Esophagus (tissue), 2 donors: Measurements from ENCODE around the gene ABCB8. TPM values are rescaled to one million over a fixed set of nuclear protein-coding genes. Genes with fewer than 3 reads are reported as not detected.

Experiments
- H3K27ac ChIP-seq, 2 donors: one replicate each; pipeline ENCODE4 v1.5.1; 2013; ENCODE audit warnings: low read depth in 2 of 2, mild to moderate bottlenecking in 2 of 2, inconsistent platforms in 1 of 2, low read length in 1 of 2, moderate library complexity in 1 of 2
- H3K27me3 ChIP-seq, 2 donors: one replicate each; pipeline ENCODE4 v1.6.1; 2013; ENCODE audit warnings: low read length in 2 of 2, control low read depth in 1 of 2, mild to moderate bottlenecking in 1 of 2; ENCODE audit not compliant: insufficient read depth in 2 of 2, control insufficient read depth in 1 of 2
- H3K36me3 ChIP-seq, 2 donors: one replicate each; pipeline ENCODE4 v1.6.1; 2013; ENCODE audit warnings: low read length in 1 of 2; ENCODE audit not compliant: control insufficient read depth in 2 of 2, insufficient read depth in 2 of 2
- H3K4me1 ChIP-seq, 2 donors: one replicate each; pipeline ENCODE4 v1.6.1; 2013; ENCODE audit warnings: low read length in 1 of 2; ENCODE audit not compliant: control insufficient read depth in 2 of 2, insufficient read depth in 2 of 2
- H3K4me3 ChIP-seq, 2 donors: one replicate each; pipeline ENCODE4 v1.5.1; 2013; ENCODE audit warnings: low read length in 2 of 2, mild to moderate bottlenecking in 2 of 2, low read depth in 1 of 2, moderate library complexity in 1 of 2
- H3K9me3 ChIP-seq, 2 donors: one replicate each; pipeline ENCODE4 v1.6.1; 2013; ENCODE audit warnings: mild to moderate bottlenecking in 2 of 2, low read depth in 1 of 2, low read length in 1 of 2, moderate library complexity in 1 of 2; ENCODE audit not compliant: control insufficient read depth in 2 of 2, insufficient read depth in 1 of 2
- WGBS, 2 donors: extraction: QIAGEN DNeasy Blood & Tissue Kit; methylation state at CpG; one replicate each; pipeline ENCODE4 v1.1.7; 2013; 5-methylcytosine and 5-hydroxymethylcytosine counted together
- polyA plus RNA-seq, 2 donors: library from polyadenylated mRNA; stranded (reverse); fragments of 200-250 nt; gene quantifications; one replicate each; pipeline ENCODE4 v1.2.3, GENCODE V29; 2013
- donor health status: healthy with polysubstance abuse.
- donor health status: Bipolar disorder and iron deficiency.

ABCB8 gene
- polyA plus RNA-seq, 2 donors, result 24.0 to 27.6 TPM

GRCh38 chr7:150997075-150997511 is 31.2 kb upstream of the ABCB8 start:
- no peaks in the 10 kb centered on the region for H3K36me3 ChIP-seq
- H3K4me1 ChIP-seq, result no peaks in the 10 kb centered on the region
- no peak overlapping the region for H3K27ac ChIP-seq
- H3K4me3 ChIP-seq, result no peak overlapping the region
- no peaks in the 10 kb centered on the region for H3K27me3 ChIP-seq
- no peaks in the 10 kb centered on the region for H3K9me3 ChIP-seq
- 85 to 88% methylated on average over 8 of the region's 8 CpGs for WGBS, 2 donors

GRCh38 chr7:150997817-150998216 is 30.4 kb upstream of the ABCB8 start:
- WGBS, 2 donors, result 85 to 89% methylated on average over 5 of the region's 5 CpGs
- H3K4me3 ChIP-seq, result no peak overlapping the region
- no peaks in the 10 kb centered on the region for H3K27me3 ChIP-seq
- no peak overlapping the region for H3K27ac ChIP-seq
- no peaks in the 10 kb centered on the region for H3K9me3 ChIP-seq
- H3K4me1 ChIP-seq, result no peaks in the 10 kb centered on the region
- no peaks in the 10 kb centered on the region for H3K36me3 ChIP-seq

- no peak overlapping the region for H3K4me3 ChIP-seq
- H3K9me3 ChIP-seq, result no peaks in the 10 kb centered on the region
- H3K27me3 ChIP-seq, result no peaks in the 10 kb centered on the region
- 79 to 86% methylated on average over 20 of the region's 20 CpGs for WGBS, 2 donors
- H3K4me1 ChIP-seq, result no peaks in the 10 kb centered on the region
- H3K36me3 ChIP-seq, result no peaks in the 10 kb centered on the region
- no peak overlapping the region for H3K27ac ChIP-seq
Observed at GRCh38 chr7:150998341-150998740, 29.9 kb upstream of the ABCB8 start.

DNA sequence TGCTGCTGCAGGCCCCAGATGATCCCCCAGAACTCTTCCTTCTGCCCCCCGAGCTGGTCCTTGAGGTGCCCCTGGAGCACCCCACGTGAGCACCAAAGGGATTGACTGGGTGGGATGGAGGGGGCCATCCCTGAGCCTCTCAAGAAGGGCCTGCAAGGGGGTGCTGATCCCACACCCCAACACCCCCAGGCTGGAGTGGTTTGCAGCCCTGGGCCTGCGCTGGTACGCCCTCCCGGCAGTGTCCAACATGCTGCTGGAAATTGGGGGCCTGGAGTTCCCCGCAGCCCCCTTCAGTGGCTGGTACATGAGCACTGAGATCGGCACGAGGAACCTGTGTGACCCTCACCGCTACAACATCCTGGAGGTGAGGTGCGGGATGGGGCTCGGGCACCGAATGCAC is 29.2 kb upstream of the ABCB8 start:
- Histone ChIP-seq H3K4me3 (no peak overlapping the region), H3K4me1 (no peaks in the 10 kb centered on the region), H3K9me3 (no peaks in the 10 kb centered on the region), H3K27me3 (no peaks in the 10 kb centered on the region), H3K27ac (no peak overlapping the region), H3K36me3 (no peaks in the 10 kb centered on the region)
- WGBS, 2 donors, result 91 to 94% methylated on average over 12 of the region's 12 CpGs

- no peak overlapping the region for H3K4me3 ChIP-seq
- no peak overlapping the region for H3K27ac ChIP-seq
- no peaks in the 10 kb centered on the region for H3K4me1 ChIP-seq
- no peaks in the 10 kb centered on the region for H3K9me3 ChIP-seq
- no peaks in the 10 kb centered on the region for H3K36me3 ChIP-seq
- H3K27me3 ChIP-seq, result no peaks in the 10 kb centered on the region
- 79 to 84% methylated on average over 5 of the region's 5 CpGs for WGBS, 2 donors
Observed at GRCh38 chr7:150999497-151000230, 28.6 kb upstream of the ABCB8 start.

DNA sequence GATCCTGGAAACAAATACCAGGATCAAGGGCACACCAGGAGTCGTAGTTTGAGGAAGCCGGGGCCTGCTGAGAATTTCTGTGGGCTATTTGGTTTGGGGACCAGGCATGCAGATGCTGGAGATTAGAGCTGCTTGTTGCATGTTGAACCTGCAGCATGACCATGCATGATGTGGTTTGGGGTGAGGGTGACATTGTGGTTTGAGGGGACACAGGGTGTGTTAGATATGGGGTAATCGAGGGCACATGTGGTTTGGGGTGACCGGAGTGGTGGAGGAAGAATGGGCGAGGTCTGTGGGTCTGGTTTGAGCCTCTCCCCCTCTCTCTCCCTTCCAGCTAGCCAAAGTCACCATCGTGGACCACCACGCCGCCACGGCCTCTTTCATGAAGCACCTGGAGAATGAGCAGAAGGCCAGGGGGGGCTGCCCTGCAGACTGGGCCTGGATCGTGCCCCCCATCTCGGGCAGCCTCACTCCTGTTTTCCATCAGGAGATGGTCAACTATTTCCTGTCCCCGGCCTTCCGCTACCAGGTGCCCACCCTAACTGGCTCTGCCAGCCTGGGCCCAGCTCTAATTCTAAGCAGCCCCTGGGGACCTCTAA is 27.3 kb upstream of the ABCB8 start:
- H3K27me3 ChIP-seq, result no peaks in the 10 kb centered on the region
- H3K9me3 ChIP-seq, result no peaks in the 10 kb centered on the region
- H3K36me3 ChIP-seq, result no peaks in the 10 kb centered on the region
- H3K4me1 ChIP-seq, result no peaks in the 10 kb centered on the region
- no peak overlapping the region for H3K4me3 ChIP-seq
- no peak overlapping the region for H3K27ac ChIP-seq
- WGBS, 2 donors, result 86 to 93% methylated on average over 13 of the region's 13 CpGs

DNA sequence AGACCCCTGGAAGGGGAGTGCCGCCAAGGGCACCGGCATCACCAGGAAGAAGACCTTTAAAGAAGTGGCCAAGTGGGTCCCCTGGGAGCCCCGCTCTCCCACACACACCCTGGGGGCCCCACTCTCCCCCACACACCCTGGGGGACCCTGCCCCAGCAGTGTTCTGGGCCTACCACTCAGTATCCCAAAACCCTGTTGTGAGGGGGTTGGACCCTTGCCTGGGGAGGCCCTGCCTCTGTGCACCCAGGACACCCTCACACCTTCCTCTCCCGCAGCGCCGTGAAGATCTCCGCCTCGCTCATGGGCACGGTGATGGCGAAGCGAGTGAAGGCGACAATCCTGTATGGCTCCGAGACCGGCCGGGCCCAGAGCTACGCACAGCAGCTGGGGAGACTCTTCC is 26.7 kb upstream of the ABCB8 start:
- no peaks in the 10 kb centered on the region for H3K9me3 ChIP-seq
- no peaks in the 10 kb centered on the region for H3K4me1 ChIP-seq
- H3K27me3 ChIP-seq, result no peaks in the 10 kb centered on the region
- 95% methylated on average over 16 of the region's 16 CpGs for WGBS, 2 donors
- H3K27ac ChIP-seq, result no peak overlapping the region
- H3K4me3 ChIP-seq, result no peak overlapping the region
- no peaks in the 10 kb centered on the region for H3K36me3 ChIP-seq

GRCh38 chr7:151003572-151003971 is 24.7 kb upstream of the ABCB8 start:
- Histone ChIP-seq H3K9me3 (no peaks in the 10 kb centered on the region), H3K4me1 (peaks cover 0 to 3% of the 10 kb centered on the region in 2 donors), H3K27me3 (no peaks in the 10 kb centered on the region), H3K27ac (no peak overlapping the region), H3K36me3 (no peaks in the 10 kb centered on the region), H3K4me3 (no peak overlapping the region)
- 50 to 57% methylated on average over 12 of the region's 12 CpGs for WGBS, 2 donors

- Histone ChIP-seq H3K36me3 (no peaks in the 10 kb centered on the region), H3K27me3 (no peaks in the 10 kb centered on the region), H3K4me1 (peaks cover 0 to 3% of the 10 kb centered on the region in 2 donors), H3K9me3 (no peaks in the 10 kb centered on the region), H3K27ac (no peak overlapping the region), H3K4me3 (no peak overlapping the region)
- WGBS, 2 donors, result 71 to 72% methylated on average over 9 of the region's 9 CpGs
Observed at GRCh38 chr7:151005566-151005965, 22.7 kb upstream of the ABCB8 start.
